HEK293 (cell line): ENCODE measurements around the gene ATP6V1A.

Experiments used
- CTCF ChIA-PET: fragments of 350-600 bp; formaldehyde crosslinking; extraction: SDS; loops from one replicate; lab custom pipeline; 2021; ENCODE audit warnings: antibody characterized with exemption; lab: Yijun Ruan, JAX
- POLR2A ChIA-PET: fragments of 300-600 bp; formaldehyde crosslinking; extraction: SDS; loops from one replicate; lab custom pipeline; 2020; ENCODE audit warnings: antibody characterized with exemption, inconsistent platforms; lab: Yijun Ruan, JAX
- H3K27ac ChIP-seq: fragments of 200-500 bp; sonication (Bioruptor generic); 2 replicates; pipeline ENCODE4 v1.5.1; 2014; ENCODE audit warnings: low read depth, low read length, control low read depth, inconsistent platforms; ENCODE audit errors: extremely low read depth
- H3K36me3 ChIP-seq, 2 experiments: fragments of 200-500 bp in 1 of 2; sonication (Bioruptor generic) in 1 of 2; 1 replicate in 1 of 2; 2 replicates in 1 of 2; pipeline ENCODE4 v1.5.1; 2014 to 2017; ENCODE audit warnings: inconsistent platforms in 2 of 2, low read length in 2 of 2; ENCODE audit not compliant: control insufficient read depth in 2 of 2, insufficient read depth in 1 of 2
- H3K4me1 ChIP-seq: fragments of 200-500 bp; sonication (Bioruptor generic); 2 replicates; pipeline ENCODE4 v1.5.1; 2014; ENCODE audit warnings: mild to moderate bottlenecking, low read length, inconsistent platforms; ENCODE audit not compliant: control insufficient read depth, insufficient read depth
- H3K4me3 ChIP-seq: 2 replicates; pipeline ENCODE4 v1.5.1; 2011; ENCODE audit warnings: low read depth, mild to moderate bottlenecking, control low read depth, low read length, moderate library complexity
- H3K9me3 ChIP-seq: fragments of 200-500 bp; sonication (Bioruptor generic); 2 replicates; pipeline ENCODE4 v1.5.1; 2014; ENCODE audit warnings: low read depth, low read length, inconsistent platforms; ENCODE audit not compliant: control insufficient read depth, insufficient read depth
- ELK4 ChIP-seq: IDR thresholded peaks from 2 replicates; pipeline ENCODE4 v1.6.1; 2011; ENCODE audit warnings: mild to moderate bottlenecking, low read depth, low read length, borderline replicate concordance
- GLIS2 ChIP-seq: fragments of 450-650 bp; formaldehyde crosslinking; IDR thresholded peaks from 2 replicates; pipeline ENCODE4 v1.5.1; 2016; ENCODE audit warnings: missing biosample characterization, missing genetic modification characterization
- HIC1 ChIP-seq: fragments of 450-650 bp; formaldehyde crosslinking; IDR thresholded peaks from 2 replicates; pipeline ENCODE4 v1.5.1; 2016; ENCODE audit warnings: missing biosample characterization, missing genetic modification characterization
- HOXD13 ChIP-seq: sonication (generic); formaldehyde crosslinking; IDR thresholded peaks from 2 replicates; pipeline ENCODE4 v1.8.0; 2022; ENCODE audit warnings: missing genetic modification reagents, borderline replicate concordance
- KLF17 ChIP-seq: fragments of 450-650 bp; formaldehyde crosslinking; IDR thresholded peaks from 2 replicates; pipeline ENCODE4 v1.5.1; 2016; ENCODE audit warnings: missing biosample characterization, missing genetic modification characterization
- PBX3 ChIP-seq: sonication (generic); formaldehyde crosslinking; IDR thresholded peaks from 2 replicates; pipeline ENCODE4 v1.8.1; 2022; ENCODE audit warnings: mild to moderate bottlenecking, moderate library complexity, missing genetic modification reagents
- ZBTB10 ChIP-seq: fragments of 450-650 bp; formaldehyde crosslinking; IDR thresholded peaks from 2 replicates; pipeline ENCODE4 v1.5.1; 2016; ENCODE audit warnings: missing biosample characterization, missing genetic modification characterization
- ZBTB49 ChIP-seq: fragments of 450-650 bp; formaldehyde crosslinking; IDR thresholded peaks from 2 replicates; pipeline ENCODE4 v1.5.1; 2016; ENCODE audit warnings: missing biosample characterization, missing genetic modification characterization, low read depth
- ZBTB7A ChIP-seq: fragments of 450-650 bp; formaldehyde crosslinking; IDR thresholded peaks from 2 replicates; pipeline ENCODE4 v1.5.1; 2016; ENCODE audit warnings: low read depth, missing biosample characterization, missing genetic modification characterization
- ZFP41 ChIP-seq: fragments of 450-650 bp; formaldehyde crosslinking; IDR thresholded peaks from 2 replicates; pipeline ENCODE4 v1.5.1; 2016; ENCODE audit warnings: missing biosample characterization, missing genetic modification characterization, borderline replicate concordance
- ZNF223 ChIP-seq: fragments of 450-650 bp; formaldehyde crosslinking; IDR thresholded peaks from 2 replicates; pipeline ENCODE4 v1.5.1; 2016; ENCODE audit warnings: missing biosample characterization, missing genetic modification characterization
- ZNF391 ChIP-seq: fragments of 450-650 bp; formaldehyde crosslinking; IDR thresholded peaks from 2 replicates; pipeline ENCODE4 v1.5.1; 2016; ENCODE audit warnings: low read depth, missing biosample characterization, missing genetic modification characterization, borderline replicate concordance
- ZNF398 ChIP-seq: fragments of 450-650 bp; formaldehyde crosslinking; IDR thresholded peaks from 2 replicates; pipeline ENCODE4 v1.5.1; 2017; ENCODE audit warnings: missing biosample characterization, missing genetic modification characterization
- ZNF670 ChIP-seq: fragments of 450-650 bp; formaldehyde crosslinking; IDR thresholded peaks from 2 replicates; pipeline ENCODE4 v1.5.1; 2016; ENCODE audit warnings: missing biosample characterization, missing genetic modification characterization, low read depth
- ZNF777 ChIP-seq: fragments of 450-650 bp; formaldehyde crosslinking; IDR thresholded peaks from 2 replicates; pipeline ENCODE4 v1.5.1; 2017; ENCODE audit warnings: missing biosample characterization, missing genetic modification characterization, borderline replicate concordance
- ZSCAN30 ChIP-seq: fragments of 450-650 bp; IDR thresholded peaks from 2 replicates; pipeline ENCODE4 v1.5.1; 2018; ENCODE audit warnings: missing biosample characterization, mild to moderate bottlenecking, missing genetic modification characterization, moderate library complexity

ATP6V1A gene

GRCh38 chr3:113829576-113830354 lies 82.9 kb downstream of the ATP6V1A start:
- H3K27ac ChIP-seq = no peak overlapping the region
- ChIA-PET POLR2A (no interaction called here), CTCF (interaction anchor here (0.6 to 0.7 kb wide), 2 partner anchors 93 to 469 kb away, joined by 3 to 6 read pairs; no protein-coding TSS in a partner anchor)
- no peaks in the 10 kb centered on the region for H3K4me1 ChIP-seq
- no peak overlapping the region for H3K4me3 ChIP-seq
- no peaks in the 10 kb centered on the region for H3K36me3 ChIP-seq
- TF ChIP-seq ZNF391 (tag by site-specific recombination) (no peak), ZSCAN30 (no peak), ZBTB7A (tag by site-specific recombination) (no peak), ZFP41 (tag by site-specific recombination) (no peak), HOXD13 (CRISPR knock-in tag) (no peak), ELK4 (no peak), ZNF398 (tag by site-specific recombination) (no peak), GLIS2 (tag by site-specific recombination) (no peak), ZBTB10 (no peak), HIC1 (tag by site-specific recombination) (no peak), PBX3 (CRISPR knock-in tag) (no peak), ZNF777 (no peak), ZNF223 (no peak)
- H3K9me3 ChIP-seq = no peaks in the 10 kb centered on the region

GRCh38 chr3:113831103-113831355 lies 84.2 kb downstream of the ATP6V1A start:
- ChIA-PET CTCF (interaction anchor here (1.4 kb wide), 1 partner anchor 14 kb away, joined by 4 read pairs; no protein-coding TSS in a partner anchor), POLR2A (no interaction called here)
- H3K36me3 ChIP-seq = no peaks in the 10 kb centered on the region
- H3K27ac ChIP-seq = no peak overlapping the region
- H3K4me3 ChIP-seq = no peak overlapping the region
- no peaks in the 10 kb centered on the region for H3K4me1 ChIP-seq
- no peaks in the 10 kb centered on the region for H3K9me3 ChIP-seq
- TF ChIP-seq ZBTB49 (tag by site-specific recombination) (no peak), ZNF670 (no peak), KLF17 (no peak)
